HepG2 (cell line): Measurements from ENCODE around the gene FAM3B. TPM values are rescaled to one million over a fixed set of nuclear protein-coding genes. Genes with fewer than 3 reads are reported as not detected.

Experiments
- BHLHE40 ChIP-seq: IDR thresholded peaks from 2 replicates; pipeline ENCODE4 v1.6.1; 2011; ENCODE audit warnings: low read length, improper control_type of control experiment
- CEBPB ChIP-seq: IDR thresholded peaks from 2 replicates; pipeline ENCODE4 v1.6.1; 2011; ENCODE audit warnings: low read depth, low read length, improper control_type of control experiment, borderline replicate concordance
- CERS6 ChIP-seq: sonication (generic); formaldehyde crosslinking; IDR thresholded peaks from 2 replicates; pipeline ENCODE4 v1.5.0; 2020; ENCODE audit warnings: missing genetic modification reagents
- FOSL1 ChIP-seq: sonication (generic); formaldehyde crosslinking; IDR thresholded peaks from 2 replicates; pipeline ENCODE4 v1.9.0; 2021; ENCODE audit warnings: missing genetic modification reagents, borderline replicate concordance
- HOXA9 ChIP-seq: sonication (generic); formaldehyde crosslinking; IDR thresholded peaks from 2 replicates; pipeline ENCODE4 v1.8.1; 2022; ENCODE audit warnings: missing genetic modification reagents, mild to moderate bottlenecking, moderate library complexity, borderline replicate concordance
- MXD1 ChIP-seq: sonication (generic); formaldehyde crosslinking; IDR thresholded peaks from 2 replicates; pipeline ENCODE4 v1.4.0; 2020; ENCODE audit warnings: mild to moderate bottlenecking, missing genetic modification reagents
- NAIF1 ChIP-seq: sonication (generic); formaldehyde crosslinking; IDR thresholded peaks from 2 replicates; pipeline ENCODE4 v1.5.0; 2020; ENCODE audit warnings: mild to moderate bottlenecking, missing genetic modification reagents, borderline replicate concordance
- NCOA1 ChIP-seq: sonication (generic); formaldehyde crosslinking; IDR thresholded peaks from 2 replicates; pipeline ENCODE4 v1.9.0; 2021; ENCODE audit warnings: missing genetic modification reagents
- NPAS2 ChIP-seq: sonication (generic); formaldehyde crosslinking; IDR thresholded peaks from 2 replicates; pipeline ENCODE4 v1.8.0; 2022; ENCODE audit warnings: mild to moderate bottlenecking, missing genetic modification reagents, borderline replicate concordance
- PHF20 ChIP-seq: sonication (generic); formaldehyde crosslinking; IDR thresholded peaks from 2 replicates; pipeline ENCODE4 v1.5.0; 2020; ENCODE audit warnings: mild to moderate bottlenecking, missing genetic modification reagents
- REST ChIP-seq, 2 experiments: IDR thresholded peaks; 2 replicates each; pipeline ENCODE4 v1.6.1; 2011 to 2012; ENCODE audit warnings: low read length in 2 of 2, borderline replicate concordance in 1 of 2, low read depth in 1 of 2, mild to moderate bottlenecking in 1 of 2, moderate library complexity in 1 of 2
- RFX5 ChIP-seq: IDR thresholded peaks from 2 replicates; pipeline ENCODE4 v1.6.1; 2011; ENCODE audit warnings: low read depth, low read length, improper control_type of control experiment
- RFXANK ChIP-seq: IDR thresholded peaks from 2 replicates; pipeline ENCODE4 v1.6.1; 2016
- RXRA ChIP-seq: sonication (generic); formaldehyde crosslinking; IDR thresholded peaks from 2 replicates; pipeline ENCODE4 v1.5.1; 2020; ENCODE audit warnings: missing genetic modification reagents
- SKI ChIP-seq: fragments of 450-650 bp; IDR thresholded peaks from one replicate; pipeline ENCODE4 v1.6.1; 2018; ENCODE audit warnings: mild to moderate bottlenecking; ENCODE audit not compliant: partially characterized antibody
- TCF7L2 ChIP-seq: IDR thresholded peaks from 2 replicates; pipeline ENCODE4 v1.6.1; 2011; ENCODE audit warnings: mild to moderate bottlenecking, low read depth, low read length, moderate library complexity
- ZBTB20 ChIP-seq: sonication (generic); formaldehyde crosslinking; IDR thresholded peaks from 2 replicates; pipeline ENCODE4 v1.8.1; 2023; ENCODE audit warnings: missing genetic modification reagents, low read depth, mild to moderate bottlenecking, borderline replicate concordance
- ZFP41 ChIP-seq: sonication (generic); formaldehyde crosslinking; IDR thresholded peaks from 2 replicates; pipeline ENCODE4 v1.4.0; 2020; ENCODE audit warnings: mild to moderate bottlenecking, missing genetic modification reagents, borderline replicate concordance
- ZNF564 ChIP-seq: sonication (generic); formaldehyde crosslinking; IDR thresholded peaks from 2 replicates; pipeline ENCODE4 v1.8.1; 2023; ENCODE audit warnings: mild to moderate bottlenecking, missing genetic modification reagents
- ZNF567 ChIP-seq: sonication (generic); formaldehyde crosslinking; IDR thresholded peaks from 2 replicates; pipeline ENCODE4 v1.8.1; 2023; ENCODE audit warnings: mild to moderate bottlenecking, missing genetic modification reagents, borderline replicate concordance
- ZNF607 ChIP-seq: sonication (generic); formaldehyde crosslinking; IDR thresholded peaks from 2 replicates; pipeline ENCODE4 v1.5.1; 2020; ENCODE audit warnings: missing genetic modification reagents, mild to moderate bottlenecking, borderline replicate concordance
- ZNF660 ChIP-seq: sonication (generic); formaldehyde crosslinking; IDR thresholded peaks from 2 replicates; pipeline ENCODE4 v1.5.1; 2020; ENCODE audit warnings: mild to moderate bottlenecking, low read depth, missing genetic modification reagents, borderline replicate concordance
- ZNF749 ChIP-seq: sonication (generic); formaldehyde crosslinking; IDR thresholded peaks from 2 replicates; pipeline ENCODE4 v1.8.0; 2022; ENCODE audit warnings: mild to moderate bottlenecking, missing genetic modification reagents, moderate library complexity, borderline replicate concordance
- ZNF775 ChIP-seq: sonication (generic); formaldehyde crosslinking; IDR thresholded peaks from 2 replicates; pipeline ENCODE4 v1.4.0; 2020; ENCODE audit warnings: missing genetic modification reagents, mild to moderate bottlenecking, moderate library complexity, borderline replicate concordance
- polyA plus RNA-seq, 8 experiments: library from polyadenylated mRNA; depleted of rRNA in 3 of 8; stranded (reverse) in 7 of 8; unstranded in 1 of 8; fragments of >200 nt; fragmentation: Illumina TruSeq in 4 of 8; extraction: Trizol in 4 of 8; gene quantifications; 2 replicates each; pipeline versions ENCODE4 v1.2.1 to v1.2.3, GENCODE V29; 2011 to 2016; ENCODE audit warnings: low read depth in 4 of 8, missing spikeins in 1 of 8, mixed read lengths in 1 of 8; ENCODE audit not compliant: insufficient read depth in 1 of 8
- total RNA-seq, 5 experiments: library from RNA; depleted of rRNA; stranded (reverse); fragments of >200 nt; fragmentation: Illumina TruSeq; extraction: Trizol; gene quantifications; 2 replicates each; pipeline ENCODE4 v1.2.3, GENCODE V29; 2016; ENCODE audit warnings: low read depth in 1 of 5

FAM3B gene
- total and polyA plus RNA-seq, 2 of the 13 experiments (the other 11 are each of a cell fraction or from before 2014, with no cell fraction given), result 46.5 to 62.0 TPM

- no peak for TF ChIP-seq RFXANK (CRISPR knock-in tag)
- no peak for TF ChIP-seq CEBPB
- TF ChIP-seq PHF20 (CRISPR knock-in tag), result no peak
- peak; percentile 79; the same call in 1 of the 2 replicates for TF ChIP-seq ZFP41 (CRISPR knock-in tag)
- 0 out of 2 replicates have a peak, but pooled peaks have one; percentile 8 for TF ChIP-seq ZNF749
- no peak for TF ChIP-seq RFX5
- TF ChIP-seq NAIF1 (CRISPR knock-in tag), result peak; percentile 42; the same call in 1 of the 2 replicates
- TF ChIP-seq ZNF607, result no peak
- no peak for TF ChIP-seq ZNF775 (CRISPR knock-in tag)
- peak; percentile 86 for TF ChIP-seq RXRA
- peak; percentile 87 for TF ChIP-seq ZBTB20 (CRISPR knock-in tag)
- peak; percentile 71 for TF ChIP-seq MXD1 (CRISPR knock-in tag)
- TF ChIP-seq SKI, result peak; percentile 76
- TF ChIP-seq BHLHE40, result peak; percentile 93
- TF ChIP-seq ZNF564 (CRISPR knock-in tag), result peak; percentile 45; the same call in 1 of the 2 replicates
- no peak for TF ChIP-seq HOXA9
- TF ChIP-seq ZNF660 (CRISPR knock-in tag), result no peak
- no peak for TF ChIP-seq FOSL1 (CRISPR knock-in tag)
- TF ChIP-seq ZNF567, result 0 out of 2 replicates have a peak, but pooled peaks have one; percentile 72
- TF ChIP-seq NCOA1, result peak; percentile 68; the same call in 1 of the 2 replicates
- no peak for TF ChIP-seq CERS6 (CRISPR knock-in tag)
- TF ChIP-seq TCF7L2, result peak; percentile 88
- no peak for TF ChIP-seq NPAS2 (CRISPR knock-in tag)
- peak in 1 of 2 experiments; percentile 32; a peak in 1 of 4 replicates for TF ChIP-seq REST (IDR thresholded peaks at IDR 0.05; ENCODE audit: borderline replicate concordance in 1 of 2, low read depth in 1 of 2, low read length in 2 of 2)
Observed at GRCh38 chr21:41322496-41323382, 6.1 kb downstream of the FAM3B start (continued).
